Liver (tissue), 9 donors: ENCODE results near the gene URM1. TPM values are rescaled to one million over a fixed set of nuclear protein-coding genes. Genes with fewer than 3 reads are reported as not detected.

Source experiments
- DNase-seq: peaks from one replicate; pipeline ENCODE4 v3.0.0-alpha.2; 2017; ENCODE audit warnings: low spot score
- H3K27ac ChIP-seq, 2 donors: one replicate each; pipeline ENCODE4 v1.7.0; 2013; ENCODE audit warnings: inconsistent platforms in 2 of 2, low read length in 2 of 2, control low read depth in 1 of 2, low read depth in 1 of 2, mild to moderate bottlenecking in 1 of 2
- H3K27me3 ChIP-seq, 4 donors: one replicate each; pipeline versions ENCODE4 v1.6.1 to v1.7.0; 2013; ENCODE audit warnings: low read length in 3 of 4, inconsistent platforms in 1 of 4, mild to moderate bottlenecking in 1 of 4, moderate library complexity in 1 of 4; ENCODE audit not compliant: control insufficient read depth in 4 of 4, insufficient read depth in 4 of 4
- H3K36me3 ChIP-seq, 4 donors: one replicate each; pipeline versions ENCODE4 v1.6.1 to v1.7.0; 2013; ENCODE audit warnings: low read length in 3 of 4, mild to moderate bottlenecking in 3 of 4, low read depth in 1 of 4, moderate library complexity in 1 of 4; ENCODE audit not compliant: control insufficient read depth in 4 of 4, insufficient read depth in 3 of 4
- H3K4me1 ChIP-seq, 4 donors: one replicate each; pipeline versions ENCODE4 v1.6.1 to v1.7.0; 2013; ENCODE audit warnings: low read length in 3 of 4, mild to moderate bottlenecking in 3 of 4, moderate library complexity in 1 of 4; ENCODE audit not compliant: control insufficient read depth in 4 of 4, insufficient read depth in 4 of 4
- H3K4me3 ChIP-seq, 3 donors: one replicate each; pipeline versions ENCODE4 v1.6.1 to v1.7.0; 2013; ENCODE audit warnings: low read length in 3 of 3, control low read depth in 1 of 3, low read depth in 1 of 3, mild to moderate bottlenecking in 1 of 3
- H3K9ac ChIP-seq, 2 donors: one replicate each; pipeline ENCODE4 v1.7.0; 2013; ENCODE audit warnings: low read length in 2 of 2, mild to moderate bottlenecking in 2 of 2, moderate library complexity in 2 of 2, control low read depth in 1 of 2, low read depth in 1 of 2
- H3K9me3 ChIP-seq, 4 donors: one replicate each; pipeline versions ENCODE4 v1.6.1 to v1.7.0; 2013; ENCODE audit warnings: low read length in 3 of 4; ENCODE audit not compliant: control insufficient read depth in 4 of 4
- ATF3 ChIP-seq: IDR thresholded peaks from 2 replicates; pipeline ENCODE4 v1.6.1; 2016; ENCODE audit warnings: antibody characterized with exemption
- EGR1 ChIP-seq, 2 donors: IDR thresholded peaks; 2 replicates each; pipeline ENCODE4 v1.6.1; 2016 to 2018; ENCODE audit warnings: antibody characterized with exemption in 2 of 2, low read depth in 2 of 2
- FOXA1 ChIP-seq: IDR thresholded peaks from 2 replicates; pipeline ENCODE4 v1.6.1; 2016; ENCODE audit warnings: antibody characterized with exemption
- HNF4A ChIP-seq, 2 donors: conservative IDR thresholded peaks; 2 replicates each; pipeline ENCODE4 v1.6.1; 2016; ENCODE audit warnings: antibody characterized with exemption in 2 of 2, mild to moderate bottlenecking in 2 of 2
- JUND ChIP-seq, 2 donors: IDR thresholded peaks; 2 replicates each; pipeline ENCODE4 v1.6.1; 2016; ENCODE audit warnings: antibody characterized with exemption in 2 of 2
- NR2F2 ChIP-seq: IDR thresholded peaks from 2 replicates; pipeline ENCODE4 v1.6.1; 2016; ENCODE audit warnings: antibody characterized with exemption
- RAD21 ChIP-seq, 2 donors: IDR thresholded peaks; 2 replicates each; pipeline ENCODE4 v1.6.1; 2016; ENCODE audit warnings: antibody characterized with exemption in 2 of 2, mild to moderate bottlenecking in 2 of 2
- RXRA ChIP-seq, 2 donors: IDR thresholded peaks; 2 replicates each; pipeline ENCODE4 v1.6.1; 2017 to 2018; ENCODE audit warnings: antibody characterized with exemption in 2 of 2, mild to moderate bottlenecking in 1 of 2
- SP1 ChIP-seq: IDR thresholded peaks from 2 replicates; pipeline ENCODE4 v1.6.1; 2018; ENCODE audit warnings: antibody characterized with exemption, mild to moderate bottlenecking
- WGBS: extraction: QIAGEN DNeasy Blood & Tissue Kit; methylation state at CpG from one replicate; pipeline ENCODE4 v1.1.7; 2013; 5-methylcytosine and 5-hydroxymethylcytosine counted together
- polyA plus RNA-seq, 2 donors: library from polyadenylated mRNA; stranded (reverse) in 1 of 2; unstranded in 1 of 2; fragments of 200-250 nt in 1 of 2; fragments of >200 nt in 1 of 2; fragmentation: Nextera tagmentation in 1 of 2; extraction: Ambion mirVana in 1 of 2; gene quantifications; one replicate each; pipeline versions ENCODE4 v1.2.1 to v1.2.3, GENCODE V29; 2013 to 2015
- total RNA-seq, 2 donors: library from RNA; depleted of rRNA; stranded (reverse); fragments of >200 nt; gene quantifications; one replicate each; pipeline ENCODE4 v1.2.3, GENCODE V29; 2014
- TF ChIP-seq, protein P1 (sequence below): IDR thresholded peaks from 2 replicates; pipeline ENCODE4 v1.6.1; 2016; ENCODE audit warnings: antibody characterized with exemption, mild to moderate bottlenecking
- donor health status: healthy.
- donor health status: healthy.
- donor health status: healthy.
- donor health status: healthy.
- donor health status: healthy.

Gene URM1
- total and polyA plus RNA-seq, 4 donors = 12.1 to 35.0 (median 19.5) TPM

DNA sequence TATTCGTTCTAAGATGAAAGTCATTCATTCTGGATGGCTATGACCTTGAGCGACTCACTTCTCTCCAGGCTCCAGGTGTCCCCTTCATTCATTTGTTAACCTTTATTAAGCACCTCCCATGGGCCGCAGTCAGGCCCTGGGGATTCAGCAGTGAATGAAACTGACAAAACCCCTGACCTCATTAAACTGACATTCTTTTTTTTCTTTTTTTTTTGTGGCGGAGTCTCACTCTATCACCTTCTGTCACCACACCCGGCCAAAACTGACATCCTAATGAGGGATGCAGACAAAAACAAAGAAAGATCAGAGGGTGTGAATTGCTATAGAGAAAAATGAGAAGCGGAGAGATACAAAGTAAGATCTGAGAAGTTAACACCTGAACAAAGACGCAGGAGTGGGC, 68.1 kb downstream of the URM1 start:
- no peak overlapping the region for H3K27ac ChIP-seq
- TF ChIP-seq HNF4A (conservative IDR thresholded peaks at IDR 0.05) (no peak), RXRA (IDR thresholded peaks at IDR 0.05) (no peak), FOXA1 (no peak), NR2F2 (no peak), EGR1 (IDR thresholded peaks at IDR 0.05; ENCODE audit: low read depth in 2 of 2) (no peak), JUND (IDR thresholded peaks at IDR 0.05) (no peak), ATF3 (no peak), SP1 (no peak), RAD21 (IDR thresholded peaks at IDR 0.05) (no peak)
- TF ChIP-seq, protein P1, sequence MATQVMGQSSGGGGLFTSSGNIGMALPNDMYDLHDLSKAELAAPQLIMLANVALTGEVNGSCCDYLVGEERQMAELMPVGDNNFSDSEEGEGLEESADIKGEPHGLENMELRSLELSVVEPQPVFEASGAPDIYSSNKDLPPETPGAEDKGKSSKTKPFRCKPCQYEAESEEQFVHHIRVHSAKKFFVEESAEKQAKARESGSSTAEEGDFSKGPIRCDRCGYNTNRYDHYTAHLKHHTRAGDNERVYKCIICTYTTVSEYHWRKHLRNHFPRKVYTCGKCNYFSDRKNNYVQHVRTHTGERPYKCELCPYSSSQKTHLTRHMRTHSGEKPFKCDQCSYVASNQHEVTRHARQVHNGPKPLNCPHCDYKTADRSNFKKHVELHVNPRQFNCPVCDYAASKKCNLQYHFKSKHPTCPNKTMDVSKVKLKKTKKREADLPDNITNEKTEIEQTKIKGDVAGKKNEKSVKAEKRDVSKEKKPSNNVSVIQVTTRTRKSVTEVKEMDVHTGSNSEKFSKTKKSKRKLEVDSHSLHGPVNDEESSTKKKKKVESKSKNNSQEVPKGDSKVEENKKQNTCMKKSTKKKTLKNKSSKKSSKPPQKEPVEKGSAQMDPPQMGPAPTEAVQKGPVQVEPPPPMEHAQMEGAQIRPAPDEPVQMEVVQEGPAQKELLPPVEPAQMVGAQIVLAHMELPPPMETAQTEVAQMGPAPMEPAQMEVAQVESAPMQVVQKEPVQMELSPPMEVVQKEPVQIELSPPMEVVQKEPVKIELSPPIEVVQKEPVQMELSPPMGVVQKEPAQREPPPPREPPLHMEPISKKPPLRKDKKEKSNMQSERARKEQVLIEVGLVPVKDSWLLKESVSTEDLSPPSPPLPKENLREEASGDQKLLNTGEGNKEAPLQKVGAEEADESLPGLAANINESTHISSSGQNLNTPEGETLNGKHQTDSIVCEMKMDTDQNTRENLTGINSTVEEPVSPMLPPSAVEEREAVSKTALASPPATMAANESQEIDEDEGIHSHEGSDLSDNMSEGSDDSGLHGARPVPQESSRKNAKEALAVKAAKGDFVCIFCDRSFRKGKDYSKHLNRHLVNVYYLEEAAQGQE = no peak

More for the DNA sequence above, 68.1 kb downstream of the URM1 start:
- Histone ChIP-seq H3K27me3 (no peaks in the 10 kb centered on the region), H3K4me1 (peaks cover 0 to 2% (median 0%) of the 10 kb centered on the region in 4 donors), H3K9ac (no peak overlapping the region), H3K9me3 (no peaks in the 10 kb centered on the region), H3K36me3 (no peaks in the 10 kb centered on the region), H3K4me3 (no peak overlapping the region)
- no peak for DNase-seq
- 89% methylated on average over 7 of the region's 7 CpGs for WGBS

Other genes starting within 250 kb of the URM1 start
- 10 to 100 TPM; 22.8 to 34.7 TPM for gene PTGES2, start 243.6 kb upstream of the URM1 start, total RNA-seq
- 10 to 100 TPM; 28.2 to 41.1 TPM for gene PTGES2, start 243.6 kb upstream of the URM1 start, polyA plus RNA-seq
- 1 to 10 TPM; 7.0 to 10.0 TPM for gene LCN2, start 221.9 kb upstream of the URM1 start, total RNA-seq
- 10 to 100 TPM; 10.8 to 64.5 TPM for gene LCN2, start 221.9 kb upstream of the URM1 start, polyA plus RNA-seq
- gene BBLN, start 211.1 kb upstream of the URM1 start, total RNA-seq = 10 to 100 TPM; 13.4 to 23.6 TPM
- gene BBLN, start 211.1 kb upstream of the URM1 start, polyA plus RNA-seq = 10 to 100 TPM; 41.1 to 42.1 TPM
- gene CIZ1, start 179.8 kb upstream of the URM1 start, total RNA-seq = 10 to 100 TPM; 12.5 to 15.5 TPM
- 10 to 100 TPM; 13.6 to 13.8 TPM for gene CIZ1, start 179.8 kb upstream of the URM1 start, polyA plus RNA-seq
- gene DNM1, start 168.0 kb upstream of the URM1 start, total RNA-seq = 1 to 10 TPM; 1.6 to 5.9 TPM
- gene DNM1, start 168.0 kb upstream of the URM1 start, polyA plus RNA-seq = under 1 TPM; 0.29 to 0.68 TPM
- gene GOLGA2, start 95.4 kb upstream of the URM1 start, total RNA-seq = 10 to 100 TPM; 21.9 to 45.7 TPM
- gene GOLGA2, start 95.4 kb upstream of the URM1 start, polyA plus RNA-seq = 10 to 100 TPM; 14.4 to 34.0 TPM
- 10 to 100 TPM; 10.7 to 12.2 TPM for gene SWI5, start 95.1 kb upstream of the URM1 start, total RNA-seq
- gene SWI5, start 95.1 kb upstream of the URM1 start, polyA plus RNA-seq = 10 to 100 TPM; 20.2 to 34.0 TPM
- 10 to 100 TPM; 12.7 to 13.3 TPM for gene TRUB2, start 48.9 kb upstream of the URM1 start, total RNA-seq
- 10 to 100 TPM; 25.4 to 35.8 TPM for gene TRUB2, start 48.9 kb upstream of the URM1 start, polyA plus RNA-seq
- 10 to 100 TPM; 12.8 to 31.4 TPM for gene COQ4, start 48.5 kb upstream of the URM1 start, total RNA-seq
- 10 to 100 TPM; 36.2 to 53.3 TPM for gene COQ4, start 48.5 kb upstream of the URM1 start, polyA plus RNA-seq
- gene SLC27A4, start 30.8 kb upstream of the URM1 start, total RNA-seq = 10 to 100 TPM in 1 of 2 donors, 1 to 10 TPM in 1; 5.9 to 18.6 TPM
- 10 to 100 TPM; 10.8 to 36.4 TPM for gene SLC27A4, start 30.8 kb upstream of the URM1 start, polyA plus RNA-seq
- 1 to 10 TPM; 1.6 to 1.9 TPM for gene CERCAM, start 49.5 kb downstream of the URM1 start, total RNA-seq
- 1 to 10 TPM; 1.1 to 2.9 TPM for gene CERCAM, start 49.5 kb downstream of the URM1 start, polyA plus RNA-seq
- 10 to 100 TPM; 19.8 to 21.8 TPM for gene ODF2, start 84.6 kb downstream of the URM1 start, total RNA-seq
- gene ODF2, start 84.6 kb downstream of the URM1 start, polyA plus RNA-seq = 10 to 100 TPM in 1 of 2 donors, 1 to 10 TPM in 1; 5.7 to 13.6 TPM
- gene GLE1, start 133.3 kb downstream of the URM1 start, total RNA-seq = 10 to 100 TPM; 15.6 to 19.5 TPM
- gene GLE1, start 133.3 kb downstream of the URM1 start, polyA plus RNA-seq = 10 to 100 TPM in 1 of 2 donors, 1 to 10 TPM in 1; 5.3 to 10.0 TPM
- 10 to 100 TPM; 76.9 to 86.5 TPM for gene SPTAN1, start 181.2 kb downstream of the URM1 start, total RNA-seq
- gene SPTAN1, start 181.2 kb downstream of the URM1 start, polyA plus RNA-seq = 10 to 100 TPM; 31.3 to 43.8 TPM